Measurements from ENCODE around the gene COX5A.
"Not testable (repeated sequence)": the region's sequence is repeated elsewhere in the genome, so short reads cannot be mapped to it uniquely, and the experiment has no call there.

Gene COX5A

GRCh38 chr15:74956648-74957475 lies 19.0 kb upstream of the COX5A start, which contains the start of gene RPP25:
TSS of gene RPP25 (minus strand) at chr15:74956772. CDS start at chr15:74956583, 189 bp downstream.
- Histone ChIP-seq H3K4me3 (ENCODE audit: insufficient read depth, low read depth, low read length) (peak within 1 kb of the TSS; percentile 46), H3K36me3 (ENCODE audit: control insufficient read depth, insufficient read depth, low read length) (no peaks in the 10 kb centered on the region), H3K9me3 (ENCODE audit: control insufficient read depth, low read length) (no peaks in the 10 kb centered on the region), H3K27me3 (ENCODE audit: control insufficient read depth, insufficient read depth, low read length, poor library complexity, severe bottlenecking) (peaks cover 72% of the 10 kb centered on the region), H3K27ac (ENCODE audit: insufficient read depth, low read depth, low read length, poor library complexity, severe bottlenecking) (no peak within 1 kb of the TSS), H3K4me1 (ENCODE audit: control insufficient read depth, insufficient read depth, low read length) (peaks cover 24% of the 10 kb centered on the region)
- WGBS, 2 experiments, result 0% methylated on average over 83 of the region's 83 CpGs

GRCh38 chr15:74955796-74956647 lies 18.1 kb upstream of the COX5A start:
- H3K27ac ChIP-seq (ENCODE audit: insufficient read depth, low read depth, low read length, poor library complexity, severe bottlenecking), result no peak overlapping the region
- WGBS, 2 experiments, result 4% methylated on average over 88 of the region's 88 CpGs
- peak overlapping the region; percentile 46 for H3K4me3 ChIP-seq (ENCODE audit: insufficient read depth, low read depth, low read length)
- H3K36me3 ChIP-seq (ENCODE audit: control insufficient read depth, insufficient read depth, low read length), result no peaks in the 10 kb centered on the region
- peaks cover 66% of the 10 kb centered on the region for H3K27me3 ChIP-seq (ENCODE audit: control insufficient read depth, insufficient read depth, low read length, poor library complexity, severe bottlenecking)
- no peaks in the 10 kb centered on the region for H3K9me3 ChIP-seq (ENCODE audit: control insufficient read depth, low read length)
- H3K4me1 ChIP-seq (ENCODE audit: control insufficient read depth, insufficient read depth, low read length), result peaks cover 24% of the 10 kb centered on the region

GRCh38 chr15:74955017-74955416 lies 17.1 kb upstream of the COX5A start:
- Histone ChIP-seq H3K9me3 (ENCODE audit: control insufficient read depth, low read length) (no peaks in the 10 kb centered on the region), H3K4me1 (ENCODE audit: control insufficient read depth, insufficient read depth, low read length) (peaks cover 24% of the 10 kb centered on the region), H3K4me3 (ENCODE audit: insufficient read depth, low read depth, low read length) (peak overlapping the region; percentile 46), H3K36me3 (ENCODE audit: control insufficient read depth, insufficient read depth, low read length) (no peaks in the 10 kb centered on the region), H3K27ac (ENCODE audit: insufficient read depth, low read depth, low read length, poor library complexity, severe bottlenecking) (no peak overlapping the region), H3K27me3 (ENCODE audit: control insufficient read depth, insufficient read depth, low read length, poor library complexity, severe bottlenecking) (peaks cover 56% of the 10 kb centered on the region)
- 68 to 72% methylated on average over 8 of the region's 8 CpGs for WGBS, 2 experiments

- no peaks in the 10 kb centered on the region for H3K36me3 ChIP-seq (ENCODE audit: control insufficient read depth, insufficient read depth, low read length)
- H3K27me3 ChIP-seq (ENCODE audit: control insufficient read depth, insufficient read depth, low read length, poor library complexity, severe bottlenecking), result peaks cover 51% of the 10 kb centered on the region
- no peaks in the 10 kb centered on the region for H3K9me3 ChIP-seq (ENCODE audit: control insufficient read depth, low read length)
- H3K4me1 ChIP-seq (ENCODE audit: control insufficient read depth, insufficient read depth, low read length), result peaks cover 24% of the 10 kb centered on the region
- H3K27ac ChIP-seq (ENCODE audit: insufficient read depth, low read depth, low read length, poor library complexity, severe bottlenecking), result no peak overlapping the region
- no peak overlapping the region for H3K4me3 ChIP-seq (ENCODE audit: insufficient read depth, low read depth, low read length)
Observed at GRCh38 chr15:74954515-74954914, 16.6 kb upstream of the COX5A start.

GRCh38 chr15:74951006-74951405 lies 13.1 kb upstream of the COX5A start:
- 75 to 76% methylated on average over 3 of the region's 3 CpGs for WGBS, 2 experiments
- Histone ChIP-seq H3K36me3 (ENCODE audit: control insufficient read depth, insufficient read depth, low read length) (no peaks in the 10 kb centered on the region), H3K4me1 (ENCODE audit: control insufficient read depth, insufficient read depth, low read length) (peaks cover 17% of the 10 kb centered on the region), H3K27me3 (ENCODE audit: control insufficient read depth, insufficient read depth, low read length, poor library complexity, severe bottlenecking) (peaks cover 16% of the 10 kb centered on the region), H3K4me3 (ENCODE audit: insufficient read depth, low read depth, low read length) (no peak overlapping the region), H3K27ac (ENCODE audit: insufficient read depth, low read depth, low read length, poor library complexity, severe bottlenecking) (no peak overlapping the region), H3K9me3 (ENCODE audit: control insufficient read depth, low read length) (no peaks in the 10 kb centered on the region)

- H3K27me3 ChIP-seq (ENCODE audit: control insufficient read depth, insufficient read depth, low read length, poor library complexity, severe bottlenecking), result peaks cover 9% of the 10 kb centered on the region
- H3K9me3 ChIP-seq (ENCODE audit: control insufficient read depth, low read length), result no peaks in the 10 kb centered on the region
- H3K4me1 ChIP-seq (ENCODE audit: control insufficient read depth, insufficient read depth, low read length), result peaks cover 10% of the 10 kb centered on the region
- H3K4me3 ChIP-seq (ENCODE audit: insufficient read depth, low read depth, low read length), result no peak overlapping the region
- H3K27ac ChIP-seq (ENCODE audit: insufficient read depth, low read depth, low read length, poor library complexity, severe bottlenecking), result no peak overlapping the region
- WGBS, 2 experiments, result 51 to 52% methylated on average over 7 of the region's 7 CpGs
- no peaks in the 10 kb centered on the region for H3K36me3 ChIP-seq (ENCODE audit: control insufficient read depth, insufficient read depth, low read length)
Observed at GRCh38 chr15:74950078-74950908, 12.4 kb upstream of the COX5A start.

GRCh38 chr15:74937272-74937589 lies 642 bp downstream of the COX5A start:
- no peaks in the 10 kb centered on the region for H3K4me1 ChIP-seq (ENCODE audit: control insufficient read depth, insufficient read depth, low read length)
- no peaks in the 10 kb centered on the region for H3K36me3 ChIP-seq (ENCODE audit: control insufficient read depth, insufficient read depth, low read length)
- 1% methylated on average over 18 of the region's 18 CpGs for WGBS, 2 experiments
- H3K4me3 ChIP-seq (ENCODE audit: insufficient read depth, low read depth, low read length), result peak overlapping the region; percentile 89
- H3K9me3 ChIP-seq (ENCODE audit: control insufficient read depth, low read length), result no peaks in the 10 kb centered on the region
- no peaks in the 10 kb centered on the region for H3K27me3 ChIP-seq (ENCODE audit: control insufficient read depth, insufficient read depth, low read length, poor library complexity, severe bottlenecking)
- H3K27ac ChIP-seq (ENCODE audit: insufficient read depth, low read depth, low read length, poor library complexity, severe bottlenecking), result peak overlapping the region; percentile 89

GRCh38 chr15:74935193-74935592 lies 2.7 kb downstream of the COX5A start:
- not testable (repeated sequence) for H3K4me1 ChIP-seq (ENCODE audit: control insufficient read depth, insufficient read depth, low read length); H3K9me3 ChIP-seq (ENCODE audit: control insufficient read depth, low read length); H3K27me3 ChIP-seq (ENCODE audit: control insufficient read depth, insufficient read depth, low read length, poor library complexity, severe bottlenecking); H3K36me3 ChIP-seq (ENCODE audit: control insufficient read depth, insufficient read depth, low read length); H3K27ac ChIP-seq (ENCODE audit: insufficient read depth, low read depth, low read length, poor library complexity, severe bottlenecking); H3K4me3 ChIP-seq (ENCODE audit: insufficient read depth, low read depth, low read length)
- 71 to 79% methylated on average over 2 to 3 of the region's 3 CpGs for WGBS, 2 experiments

- H3K36me3 ChIP-seq (ENCODE audit: control insufficient read depth, insufficient read depth, low read length), result peaks cover 4% of the 10 kb centered on the region
- H3K27me3 ChIP-seq (ENCODE audit: control insufficient read depth, insufficient read depth, low read length, poor library complexity, severe bottlenecking), result no peaks in the 10 kb centered on the region
- H3K4me1 ChIP-seq (ENCODE audit: control insufficient read depth, insufficient read depth, low read length), result no peaks in the 10 kb centered on the region
- WGBS, 2 experiments, result 89 to 90% methylated on average over 2 of the region's 2 CpGs
- H3K9me3 ChIP-seq (ENCODE audit: control insufficient read depth, low read length), result no peaks in the 10 kb centered on the region
- no peak overlapping the region for H3K4me3 ChIP-seq (ENCODE audit: insufficient read depth, low read depth, low read length)
- H3K27ac ChIP-seq (ENCODE audit: insufficient read depth, low read depth, low read length, poor library complexity, severe bottlenecking), result no peak overlapping the region
Observed at GRCh38 chr15:74933573-74933972, 4.3 kb downstream of the COX5A start.

All from ectodermal cell (in vitro differentiated cells).